Stimulated activated CD8-positive, alpha-beta memory T cell treated with anti-CD3 and anti-CD28 coated beads, Interleukin-15, amount 100 ng/mL, for 48 hours (primary cell): ENCODE data around the gene ELOF1.
A peak's percentile ranks its signal among the peaks of the same experiment; 100 is the strongest.

Source experiments
- DNase-seq, 2 donors: peaks; one replicate each; pipeline ENCODE4 v3.0.0-alpha.2; 2020; ENCODE audit warnings: low read depth in 2 of 2

The ELOF1 gene

DNA sequence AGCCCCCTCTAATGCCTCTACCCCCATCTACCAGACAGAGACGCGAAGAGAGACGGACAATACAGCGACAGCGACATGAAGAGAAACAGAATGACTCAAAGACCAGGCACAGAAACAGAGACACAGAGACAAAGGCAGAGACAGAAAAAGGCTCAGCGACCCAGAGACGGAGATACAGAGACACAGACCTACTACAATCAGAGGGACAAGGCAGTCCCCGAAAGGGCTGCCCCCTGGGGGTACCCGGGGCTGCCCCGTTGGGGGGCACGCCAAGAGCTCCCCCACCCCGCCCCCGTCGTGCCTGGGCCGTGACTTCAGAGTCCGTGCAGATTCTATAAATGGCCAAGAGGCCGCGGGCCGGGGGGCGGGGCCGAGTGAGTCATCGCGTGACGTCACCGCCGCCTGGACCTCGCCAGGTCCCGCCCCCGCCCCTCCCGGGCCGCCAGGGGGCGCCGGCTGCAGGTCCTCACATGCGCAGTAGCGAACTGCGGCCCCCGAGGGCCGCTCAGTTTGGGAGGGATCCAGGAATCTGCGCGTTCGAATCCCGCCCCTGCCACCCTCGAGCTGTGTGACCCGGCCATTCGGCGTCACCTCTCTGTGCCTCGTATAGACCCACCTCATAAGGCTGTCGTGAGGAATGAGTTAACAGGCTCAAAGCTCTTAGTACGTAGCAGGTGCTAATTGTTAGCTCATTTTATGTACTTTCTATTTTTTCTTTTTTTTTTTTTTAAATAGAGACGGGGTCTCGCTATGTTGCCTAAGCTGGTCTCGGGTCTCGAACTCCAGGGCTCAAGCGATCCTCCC lies 23.0 kb downstream of the ELOF1 start:
- DNase-seq = peak; percentile 82 to 83

DNA sequence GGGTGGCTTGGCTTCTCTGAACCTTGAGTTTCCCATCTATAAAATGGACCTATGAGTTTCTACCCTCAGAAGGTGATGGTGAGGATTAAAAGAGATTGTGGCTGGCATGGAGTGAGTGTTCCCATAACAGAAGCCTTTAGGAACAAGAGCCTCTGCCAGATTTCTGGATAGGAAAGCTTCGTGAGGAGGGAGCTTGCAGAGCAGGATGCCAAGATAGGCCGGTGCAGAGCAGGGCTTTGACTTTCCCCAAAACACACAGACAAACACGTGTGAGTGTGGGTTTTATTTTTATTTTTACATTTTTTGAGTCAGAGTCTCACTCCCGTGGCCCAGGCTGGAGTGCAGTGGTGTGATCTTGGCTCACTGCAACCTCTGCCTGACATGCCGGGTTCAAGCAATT lies 24.1 kb downstream of the ELOF1 start:
- DNase-seq = no peak

GRCh38 chr19:11534538-11534937 lies 24.5 kb downstream of the ELOF1 start:
- DNase-seq = no peak

DNA sequence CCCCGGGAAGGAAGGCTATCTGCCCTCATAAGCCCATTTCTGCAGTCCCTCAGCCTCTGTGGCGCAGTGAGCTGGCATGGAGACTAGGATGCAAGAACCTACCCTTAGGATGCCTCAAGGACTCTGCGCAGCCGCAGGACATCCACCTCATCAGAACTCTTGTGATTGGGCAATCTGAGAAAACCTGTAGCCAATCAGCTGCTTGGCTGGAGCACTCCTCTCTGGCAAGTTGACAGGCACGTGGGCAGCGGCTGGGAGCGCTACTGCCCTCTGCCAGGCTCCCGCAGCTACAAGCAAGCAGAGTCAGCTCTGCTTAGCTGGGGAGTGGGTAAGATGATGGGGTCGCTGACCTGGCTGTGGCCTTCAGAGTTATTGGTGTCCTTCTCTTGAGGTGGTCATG lies 28.6 kb downstream of the ELOF1 start:
- DNase-seq = peak; percentile 42 to 49

- peak; percentile 90 to 92 for DNase-seq
Observed at GRCh38 chr19:11528551-11529341, 30.3 kb downstream of the ELOF1 start, which contains the start of gene ECSIT. Gene ECSIT, minus strand, starts transcription at chr19:11529134. Its CDS starts 9,964 bp downstream, at chr19:11519170.

- no peak for DNase-seq
Observed at GRCh38 chr19:11519138-11519537, 39.9 kb downstream of the ELOF1 start.

- DNase-seq = no peak
Observed at GRCh38 chr19:11513946-11514345, 45.1 kb downstream of the ELOF1 start.

DNA sequence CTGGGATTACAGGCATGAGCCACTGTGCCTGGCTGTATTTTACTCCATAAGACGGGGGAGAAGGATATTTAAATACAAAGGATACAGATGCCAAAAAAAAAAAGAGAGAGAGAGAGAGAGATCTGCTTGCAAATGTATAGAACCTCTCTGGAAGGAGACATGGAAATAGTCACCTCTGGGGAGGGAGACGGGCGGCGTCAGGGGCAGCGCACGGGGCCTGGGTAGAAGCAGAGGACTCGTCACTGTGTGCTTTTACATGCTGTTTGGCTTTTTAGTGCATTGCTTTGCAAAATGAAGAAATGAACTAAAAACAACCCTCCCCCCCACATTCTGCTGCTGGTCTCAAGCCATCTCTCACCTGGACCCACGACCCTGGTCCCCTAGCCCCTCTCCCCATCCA lies 48.6 kb downstream of the ELOF1 start:
- no peak for DNase-seq

DNA sequence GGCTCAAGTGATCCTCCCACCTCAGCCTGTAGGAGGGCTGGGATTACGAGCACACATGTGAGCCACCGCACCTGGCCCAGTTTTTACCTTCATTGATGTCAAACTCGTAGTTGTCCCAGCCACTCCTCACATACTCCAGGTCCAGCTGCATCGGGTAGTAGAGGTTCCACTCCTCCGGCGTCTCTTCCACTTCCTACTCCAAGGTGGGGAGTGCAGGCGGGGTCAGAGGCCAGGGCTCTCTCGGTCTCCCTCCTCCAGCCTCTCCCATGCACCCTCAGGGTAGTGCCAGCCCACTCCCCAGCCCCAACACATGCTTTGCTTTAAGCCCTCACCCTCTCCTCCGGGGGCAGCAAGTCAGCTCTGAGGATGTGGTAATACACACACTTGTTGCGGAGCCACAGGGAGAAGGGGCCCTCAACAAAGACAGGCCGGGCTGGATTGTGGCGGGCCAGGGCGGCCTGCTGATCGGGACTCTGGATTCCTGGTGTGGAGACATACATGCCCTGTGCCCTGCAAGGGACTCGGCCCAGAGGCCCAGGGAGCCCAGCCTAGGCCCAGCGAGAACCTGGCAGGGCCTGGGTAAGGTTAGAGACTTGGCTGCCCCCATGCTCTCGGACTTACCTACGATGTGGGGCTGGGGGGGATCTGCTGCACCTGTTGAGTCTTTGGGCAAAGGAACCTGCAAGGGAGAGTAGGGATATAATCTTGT lies 51.5 kb downstream of the ELOF1 start:
- DNase-seq = no peak

DNA sequence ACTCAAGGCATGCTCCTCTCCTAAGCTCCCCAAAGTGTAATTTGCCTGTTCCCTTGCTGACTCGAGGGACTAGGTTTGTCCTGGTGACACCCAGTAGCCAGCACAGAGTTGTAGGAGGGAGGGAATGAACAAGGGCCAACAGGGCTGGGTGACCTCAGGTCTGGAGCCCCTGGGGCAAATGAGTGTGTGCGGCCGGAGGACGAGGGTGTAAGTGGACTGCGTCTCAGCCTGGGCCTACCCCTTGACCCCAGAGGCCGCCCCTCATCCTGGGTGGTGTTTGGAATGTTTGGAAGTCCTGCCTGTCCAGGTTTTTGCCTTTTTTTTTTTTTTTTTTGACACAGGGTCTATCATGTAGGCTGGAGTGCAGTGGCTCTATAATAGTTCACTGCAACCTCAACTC lies 52.1 kb downstream of the ELOF1 start:
- DNase-seq = no peak

DNA sequence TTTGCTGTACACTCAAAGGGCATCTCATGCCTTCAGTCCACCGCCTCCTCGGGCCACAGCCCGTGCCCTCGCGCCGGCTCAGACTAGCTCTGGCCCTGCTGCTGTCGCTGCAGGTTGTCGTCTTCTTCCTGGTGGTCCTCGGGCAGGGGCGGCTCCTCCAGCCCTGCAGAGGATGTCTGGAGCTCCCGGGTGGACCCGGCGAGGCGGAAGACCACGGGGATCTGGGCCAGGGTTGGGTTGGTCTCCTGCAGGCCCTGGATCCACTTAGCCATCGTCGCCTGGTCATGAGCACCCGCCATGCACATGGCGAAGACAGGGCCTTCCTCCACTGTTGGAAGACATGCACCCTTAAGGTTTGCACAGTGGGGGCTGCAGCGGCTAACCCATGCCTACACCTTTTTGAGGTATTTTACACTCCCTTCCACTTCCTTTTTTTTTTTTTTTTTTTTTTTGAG lies 52.9 kb downstream of the ELOF1 start:
- peak in 1 of 2 donors; percentile 19 for DNase-seq

DNA sequence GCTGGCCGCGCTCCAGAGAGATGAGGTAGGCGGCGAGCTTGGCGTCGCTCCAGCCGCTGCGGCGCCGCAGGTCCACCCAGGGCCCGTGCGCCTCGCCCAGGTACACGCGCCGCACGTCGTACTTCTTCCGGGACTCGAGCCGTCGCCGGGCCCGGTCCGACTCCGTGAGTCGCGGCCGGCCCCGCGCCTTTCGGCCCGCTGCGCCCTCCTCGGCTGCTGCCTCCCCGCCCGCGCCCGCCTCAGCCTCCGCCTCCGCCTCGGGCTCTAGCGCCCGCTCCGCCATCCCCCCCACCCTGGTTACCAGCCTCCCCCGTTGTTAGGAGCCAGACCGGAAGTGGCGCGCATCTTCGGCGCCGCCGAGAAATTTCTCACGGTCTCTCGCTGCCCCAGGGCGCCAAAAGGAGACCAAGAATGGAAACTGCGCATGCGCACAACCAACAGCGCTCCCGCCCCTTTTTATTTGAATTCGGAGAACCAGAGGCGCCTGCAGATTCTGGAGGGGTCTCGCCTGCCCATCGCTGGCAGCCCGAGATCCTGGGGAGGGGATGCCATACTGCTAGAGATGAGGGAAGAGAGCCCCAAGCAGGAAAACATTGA lies 53.4 kb downstream of the ELOF1 start, which contains the start of gene ZNF653:
Gene ZNF653, minus strand, starts transcription at position 336 of the 597 bp plus-strand sequence. Its CDS starts 53 bp downstream, at position 283.
- DNase-seq = peak; percentile 90 to 92

- peak; percentile 96 for DNase-seq
Observed at GRCh38 chr19:11505032-11505503, 54.0 kb downstream of the ELOF1 start.

DNA sequence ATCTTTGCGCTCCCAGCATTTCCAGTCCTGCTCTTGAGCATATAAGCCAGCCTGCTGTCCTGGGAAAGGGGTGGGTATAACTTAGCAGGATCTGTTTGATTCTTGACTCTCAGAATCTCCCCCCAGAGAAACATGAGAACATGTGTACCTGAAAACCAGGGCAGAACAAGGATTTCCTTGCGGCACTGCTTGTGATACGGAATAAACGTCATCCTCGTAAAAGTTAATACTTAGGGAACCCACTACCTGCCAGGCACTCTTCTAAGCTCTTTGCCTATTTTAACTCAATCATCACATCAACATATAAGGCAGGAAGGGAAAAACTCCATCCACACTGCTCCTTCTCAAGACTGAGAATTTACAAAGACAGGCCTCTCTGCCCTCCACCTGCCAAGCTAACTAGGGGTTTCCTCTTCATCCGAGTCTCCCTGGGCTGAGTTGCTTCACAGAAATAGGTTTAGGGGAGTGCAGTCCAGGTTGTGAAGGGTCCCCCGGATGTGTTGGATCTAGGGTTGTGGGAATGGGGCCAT lies 54.5 kb downstream of the ELOF1 start:
- DNase-seq = no peak
